H9 (cell line): ENCODE results near the gene LHFPL6. TPM values are rescaled to one million over a fixed set of nuclear protein-coding genes. Genes with fewer than 3 reads are reported as not detected.

ENCODE experiments used
- DNase-seq: peaks from one replicate; pipeline ENCODE4 v3.0.0-alpha.2; 2017
- H2AFZ ChIP-seq: one replicate; pipeline ENCODE4 v1.6.1; 2013; ENCODE audit warnings: mild to moderate bottlenecking, low read length, control low read depth, moderate library complexity
- H2AK5ac ChIP-seq: 2 replicates; pipeline ENCODE4 v1.6.1; 2013; ENCODE audit warnings: low read length, control low read depth, mixed read lengths; ENCODE audit not compliant: insufficient read length
- H2BK120ac ChIP-seq: one replicate; pipeline ENCODE4 v1.6.1; 2013; ENCODE audit warnings: low read depth, mild to moderate bottlenecking, low read length, control low read depth, inconsistent platforms; ENCODE audit not compliant: poor library complexity, severe bottlenecking
- H2BK12ac ChIP-seq: 2 replicates; pipeline ENCODE4 v1.6.1; 2013; ENCODE audit warnings: low read length, control low read depth, mixed read lengths, low read depth; ENCODE audit not compliant: insufficient read length
- H2BK15ac ChIP-seq: 2 replicates; pipeline ENCODE4 v1.6.1; 2013; ENCODE audit warnings: low read depth, low read length, control low read depth
- H2BK20ac ChIP-seq: one replicate; pipeline ENCODE4 v1.6.1; 2013; ENCODE audit warnings: low read depth, mild to moderate bottlenecking, low read length, control low read depth, inconsistent platforms; ENCODE audit not compliant: poor library complexity, severe bottlenecking
- H2BK5ac ChIP-seq: 2 replicates; pipeline ENCODE4 v1.6.1; 2013; ENCODE audit warnings: low read length, control low read depth, mixed read lengths; ENCODE audit not compliant: insufficient read length
- H3K14ac ChIP-seq: 2 replicates; pipeline ENCODE4 v1.6.1; 2013; ENCODE audit warnings: low read length, control low read depth; ENCODE audit not compliant: insufficient read depth
- H3K18ac ChIP-seq: 2 replicates; pipeline ENCODE4 v1.6.1; 2013; ENCODE audit warnings: low read depth, mild to moderate bottlenecking, mixed read lengths, low read length, control low read depth; ENCODE audit not compliant: insufficient read length
- H3K23ac ChIP-seq: 2 replicates; pipeline ENCODE4 v1.6.1; 2013; ENCODE audit warnings: low read length, control low read depth, mixed read lengths, low read depth; ENCODE audit not compliant: insufficient read length
- H3K23me2 ChIP-seq: 2 replicates; pipeline ENCODE4 v1.6.1; 2013; ENCODE audit warnings: low read depth, mild to moderate bottlenecking, mixed read lengths, low read length, control low read depth; ENCODE audit not compliant: insufficient read length, poor library complexity, severe bottlenecking
- H3K27ac ChIP-seq: 2 replicates; pipeline ENCODE4 v1.5.1; 2013; ENCODE audit warnings: low read length, control low read depth, mixed read lengths, low read depth; ENCODE audit not compliant: insufficient read length
- H3K27me3 ChIP-seq: 2 replicates; pipeline ENCODE4 v1.6.1; 2013; ENCODE audit warnings: low read length, control low read depth, inconsistent platforms; ENCODE audit not compliant: insufficient read depth
- H3K4ac ChIP-seq: 2 replicates; pipeline ENCODE4 v1.6.1; 2013; ENCODE audit warnings: low read depth, mild to moderate bottlenecking, control low read depth, inconsistent platforms, low read length, moderate library complexity
- H3K4me1 ChIP-seq: 2 replicates; pipeline ENCODE4 v1.6.1; 2013; ENCODE audit warnings: low read length, control low read depth, inconsistent platforms; ENCODE audit not compliant: insufficient read depth
- H3K4me2 ChIP-seq: 2 replicates; pipeline ENCODE4 v1.6.1; 2013; ENCODE audit warnings: low read length, control low read depth, mixed read lengths; ENCODE audit not compliant: insufficient read length, insufficient read depth
- H3K56ac ChIP-seq: 2 replicates; pipeline ENCODE4 v1.6.1; 2013; ENCODE audit warnings: low read depth, mild to moderate bottlenecking, mixed read lengths, low read length, control low read depth; ENCODE audit not compliant: insufficient read length
- H3K79me1 ChIP-seq: 2 replicates; pipeline ENCODE4 v1.6.1; 2013; ENCODE audit warnings: low read depth, mild to moderate bottlenecking, moderate library complexity, low read length, control low read depth, inconsistent platforms; ENCODE audit not compliant: insufficient read depth, poor library complexity, severe bottlenecking
- H3K79me2 ChIP-seq: 2 replicates; pipeline ENCODE4 v1.6.1; 2013; ENCODE audit warnings: low read length, control low read depth, inconsistent platforms; ENCODE audit not compliant: insufficient read depth
- H3K9ac ChIP-seq: 2 replicates; pipeline ENCODE4 v1.6.1; 2013; ENCODE audit warnings: low read length, control low read depth, mixed read lengths; ENCODE audit not compliant: insufficient read length; ENCODE audit errors: extremely low read depth
- H3K9me3 ChIP-seq: one replicate; pipeline ENCODE4 v1.6.1; 2013; ENCODE audit warnings: low read depth, low read length, inconsistent platforms; ENCODE audit not compliant: control insufficient read depth
- H3T11ph ChIP-seq: one replicate; pipeline ENCODE4 v1.6.1; 2013; ENCODE audit warnings: mild to moderate bottlenecking, low read length, control low read depth, inconsistent platforms
- H4K20me1 ChIP-seq: one replicate; pipeline ENCODE4 v1.6.1; 2013; ENCODE audit not compliant: control insufficient read depth, insufficient read length, insufficient read depth
- H4K5ac ChIP-seq: 2 replicates; pipeline ENCODE4 v1.6.1; 2013; ENCODE audit warnings: low read depth, mild to moderate bottlenecking, mixed read lengths, low read length, control low read depth; ENCODE audit not compliant: insufficient read length
- H4K8ac ChIP-seq: replicated peaks from 2 replicates; pipeline ENCODE4 v1.6.1; 2013; ENCODE audit warnings: low read length, control low read depth, mixed read lengths, low read depth; ENCODE audit not compliant: insufficient read length
- H4K91ac ChIP-seq: 2 replicates; pipeline ENCODE4 v1.6.1; 2013; ENCODE audit warnings: low read depth, mild to moderate bottlenecking, moderate library complexity, mixed read lengths, low read length, control low read depth; ENCODE audit not compliant: insufficient read length
- H3K27ac Mint-ChIP-seq, 3 experiments: 2 replicates in 2 of 3; 3 replicates in 1 of 3; pipeline ENCODE4 v1.8.0; 2020 to 2021; ENCODE audit warnings: mixed read lengths in 3 of 3, mild to moderate bottlenecking in 1 of 3, moderate library complexity in 1 of 3
- H3K27me3 Mint-ChIP-seq: 2 replicates; pipeline ENCODE4 v1.8.0; 2021; ENCODE audit warnings: low read depth, mild to moderate bottlenecking, moderate library complexity, mixed read lengths
- H3K36me3 Mint-ChIP-seq, 3 experiments: 2 replicates in 2 of 3; 3 replicates in 1 of 3; pipeline ENCODE4 v1.8.0; 2020 to 2021; ENCODE audit warnings: low read depth in 3 of 3, mixed read lengths in 3 of 3; ENCODE audit not compliant: insufficient read depth in 1 of 3
- H3K4me1 Mint-ChIP-seq, 2 experiments: 2 replicates each; pipeline ENCODE4 v1.8.0; 2020; ENCODE audit warnings: mixed read lengths in 2 of 2
- H3K4me3 Mint-ChIP-seq, 2 experiments: 2 replicates in 1 of 2; 3 replicates in 1 of 2; pipeline ENCODE4 v1.8.0; 2020 to 2021; ENCODE audit warnings: mild to moderate bottlenecking in 2 of 2, mixed read lengths in 2 of 2, moderate library complexity in 1 of 2
- H3K9me3 Mint-ChIP-seq, 2 experiments: 2 replicates in 1 of 2; 3 replicates in 1 of 2; pipeline ENCODE4 v1.8.0; 2020; ENCODE audit warnings: mild to moderate bottlenecking in 2 of 2, mixed read lengths in 2 of 2, moderate library complexity in 1 of 2
- WGBS: extraction: QIAGEN DNeasy Blood & Tissue Kit; methylation state at CpG from one replicate; pipeline ENCODE4 v1.1.7; 2013; ENCODE audit warnings: missing lambda C conversion rate, low lambda C conversion rate, mixed read lengths; ENCODE audit not compliant: insufficient read length; ENCODE audit errors: extremely low coverage; 5-methylcytosine and 5-hydroxymethylcytosine counted together
- total RNA-seq: library from RNA; stranded (reverse); gene quantifications from 2 replicates; pipeline ENCODE4 v1.2.1, GENCODE V29; 2021
- TF ChIP-seq, protein P1 (sequence below): fragments of 200-600 bp; sonication (generic); conservative IDR thresholded peaks from 3 replicates; pipeline ENCODE4 v1.8.0; 2021; ENCODE audit warnings: antibody characterized with exemption, mild to moderate bottlenecking

LHFPL6 gene
- total RNA-seq, 1 experiment from 2014 or later = 3.5 TPM

- H3K4ac ChIP-seq = no peak overlapping the region
- TF ChIP-seq, protein P1, sequence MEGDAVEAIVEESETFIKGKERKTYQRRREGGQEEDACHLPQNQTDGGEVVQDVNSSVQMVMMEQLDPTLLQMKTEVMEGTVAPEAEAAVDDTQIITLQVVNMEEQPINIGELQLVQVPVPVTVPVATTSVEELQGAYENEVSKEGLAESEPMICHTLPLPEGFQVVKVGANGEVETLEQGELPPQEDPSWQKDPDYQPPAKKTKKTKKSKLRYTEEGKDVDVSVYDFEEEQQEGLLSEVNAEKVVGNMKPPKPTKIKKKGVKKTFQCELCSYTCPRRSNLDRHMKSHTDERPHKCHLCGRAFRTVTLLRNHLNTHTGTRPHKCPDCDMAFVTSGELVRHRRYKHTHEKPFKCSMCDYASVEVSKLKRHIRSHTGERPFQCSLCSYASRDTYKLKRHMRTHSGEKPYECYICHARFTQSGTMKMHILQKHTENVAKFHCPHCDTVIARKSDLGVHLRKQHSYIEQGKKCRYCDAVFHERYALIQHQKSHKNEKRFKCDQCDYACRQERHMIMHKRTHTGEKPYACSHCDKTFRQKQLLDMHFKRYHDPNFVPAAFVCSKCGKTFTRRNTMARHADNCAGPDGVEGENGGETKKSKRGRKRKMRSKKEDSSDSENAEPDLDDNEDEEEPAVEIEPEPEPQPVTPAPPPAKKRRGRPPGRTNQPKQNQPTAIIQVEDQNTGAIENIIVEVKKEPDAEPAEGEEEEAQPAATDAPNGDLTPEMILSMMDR = no peak
- H2BK120ac ChIP-seq = no peak overlapping the region
- no peak overlapping the region for H3K23ac ChIP-seq
- no peak overlapping the region for H3T11ph ChIP-seq
- Mint-ChIP-seq H3K4me1 (peaks cover 5 to 8% of the 10 kb centered on the region in 2 experiments; a peak in 3 of 4 replicates), H3K27me3 (no peaks in the 10 kb centered on the region), H3K9me3 (peaks cover 0 to 3% of the 10 kb centered on the region in 2 experiments; a peak in 1 of 5 replicates), H3K36me3 (peaks cover 2 to 4% (median 3%) of the 10 kb centered on the region in 3 experiments; a peak in 1 of 7 replicates), H3K27ac (no peak overlapping the region), H3K4me3 (no peak overlapping the region)
- no peaks in the 10 kb centered on the region for H3K79me1 ChIP-seq
- no peaks in the 10 kb centered on the region for H3K9me3 ChIP-seq
- no peak overlapping the region for H3K4me2 ChIP-seq
- no peak overlapping the region for H2BK15ac ChIP-seq
- H3K14ac ChIP-seq = no peak overlapping the region
- H2AK5ac ChIP-seq = no peak overlapping the region
- H3K27me3 ChIP-seq = no peaks in the 10 kb centered on the region
- no peaks in the 10 kb centered on the region for H3K4me1 ChIP-seq
- no peak overlapping the region for H2BK12ac ChIP-seq
- H2AFZ ChIP-seq = no peak overlapping the region
- H3K27ac ChIP-seq = no peak overlapping the region
- H4K20me1 ChIP-seq = no peaks in the 10 kb centered on the region
- H3K18ac ChIP-seq = no peak overlapping the region
- no peak overlapping the region for H4K5ac ChIP-seq
- no CpG with 5 or more reads among the region's 1 CpG for WGBS
- H3K79me2 ChIP-seq = no peaks in the 10 kb centered on the region
- H3K23me2 ChIP-seq = no peaks in the 10 kb centered on the region
- H4K91ac ChIP-seq = no peak overlapping the region
- H2BK20ac ChIP-seq = no peak overlapping the region
- H3K9ac ChIP-seq = no peak overlapping the region
- DNase-seq = no peak
- no peak overlapping the region for H4K8ac ChIP-seq
- H2BK5ac ChIP-seq = no peak overlapping the region
- H3K56ac ChIP-seq = no peak overlapping the region
These were observed 46.1 kb downstream of the LHFPL6 start for GRCh38 chr13:39556866-39557265.
